ENCODE measurements around the gene COL4A6.

The COL4A6 gene

DNA sequence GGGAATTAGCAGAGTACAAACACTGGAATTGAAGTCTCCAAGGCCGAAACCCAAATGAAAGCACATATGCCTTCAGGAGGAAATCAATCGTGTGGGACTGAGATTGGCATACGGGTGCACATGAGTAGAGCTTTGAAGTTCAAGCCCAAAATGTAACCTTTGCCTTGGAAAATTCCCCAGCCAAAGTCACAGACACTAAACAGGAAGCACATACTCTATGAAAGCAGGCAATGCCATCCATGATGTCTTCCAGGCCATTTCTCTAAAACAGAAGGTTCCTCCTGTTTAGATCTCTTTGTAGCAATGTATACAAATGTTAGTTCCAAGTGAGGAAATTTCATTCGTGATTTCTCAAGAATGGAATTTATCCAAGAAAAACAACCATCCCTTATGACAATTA is 162.5 kb downstream of the COL4A6 start:
- DNase-seq (ENCODE audit: low read depth in 2 of 3, low spot score in 1 of 3), result no peak

GRCh38 chrX:108271397-108271787 is 166.8 kb downstream of the COL4A6 start:
- no peak for DNase-seq (ENCODE audit: low read depth in 2 of 3, low spot score in 1 of 3)

DNA sequence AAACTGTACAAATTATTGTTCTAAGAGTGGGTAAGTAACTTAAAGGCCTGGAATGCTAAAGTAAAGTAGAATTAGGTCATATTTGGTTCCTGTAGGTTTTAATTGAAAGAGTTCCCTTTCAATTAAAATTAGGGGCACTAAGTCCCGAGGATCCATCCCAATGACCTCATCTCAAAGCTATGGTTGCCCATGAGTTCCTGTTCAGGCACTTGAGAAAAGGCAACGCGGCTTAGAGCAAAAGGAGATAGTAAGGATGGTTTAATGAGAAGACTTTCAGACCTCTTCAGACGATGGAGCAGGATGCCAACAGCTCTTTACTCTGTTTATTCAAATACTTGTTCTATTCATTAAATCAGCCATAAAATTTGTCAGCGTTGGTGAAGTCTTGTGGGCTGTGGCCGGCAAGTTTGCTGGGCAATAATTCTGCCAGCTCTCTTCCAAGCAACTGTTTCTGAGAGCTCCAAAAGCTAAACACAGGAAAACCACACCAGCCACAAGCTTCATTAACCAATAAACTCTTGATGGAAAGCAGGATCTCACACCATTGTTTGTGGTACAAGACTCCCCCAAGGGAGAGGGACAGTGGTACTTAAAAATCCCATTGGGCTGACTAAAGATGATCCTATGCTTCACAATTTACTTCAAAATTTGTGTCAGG is 167.4 kb downstream of the COL4A6 start:
- DNase-seq (ENCODE audit: low read depth in 2 of 3, low spot score in 1 of 3), result no peak

DNA sequence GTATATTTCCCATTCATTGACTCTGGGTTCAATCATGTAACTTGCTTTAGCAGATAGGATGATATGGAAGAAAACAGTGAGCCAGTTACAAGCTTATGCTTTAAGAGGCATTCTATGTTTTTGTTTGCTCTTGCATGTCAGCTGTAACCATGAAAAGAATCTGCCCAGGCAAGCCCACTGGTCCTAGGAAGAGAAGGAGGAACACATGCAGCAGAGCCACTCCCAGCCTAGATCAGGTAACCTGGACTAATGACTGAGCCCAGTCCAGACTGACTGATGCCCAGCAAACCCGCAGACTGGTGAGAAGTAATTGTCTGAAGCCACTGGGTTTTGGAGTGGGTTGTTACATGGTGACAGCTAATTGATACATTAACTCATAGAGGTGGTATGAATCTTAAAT is 167.9 kb downstream of the COL4A6 start:
- no peak for DNase-seq (ENCODE audit: low read depth in 2 of 3, low spot score in 1 of 3)

GRCh38 chrX:108268434-108269080 is 169.7 kb downstream of the COL4A6 start:
- DNase-seq (ENCODE audit: low read depth in 2 of 3, low spot score in 1 of 3), result no peak

GRCh38 chrX:108267557-108267956 is 170.7 kb downstream of the COL4A6 start:
- DNase-seq (ENCODE audit: low read depth in 2 of 3, low spot score in 1 of 3), result no peak

GRCh38 chrX:108264376-108264775 is 173.8 kb downstream of the COL4A6 start:
- no peak for DNase-seq (ENCODE audit: low read depth in 2 of 3, low spot score in 1 of 3)

GRCh38 chrX:108261549-108262203 is 176.5 kb downstream of the COL4A6 start:
- no peak for DNase-seq (ENCODE audit: low read depth in 2 of 3, low spot score in 1 of 3)

DNA sequence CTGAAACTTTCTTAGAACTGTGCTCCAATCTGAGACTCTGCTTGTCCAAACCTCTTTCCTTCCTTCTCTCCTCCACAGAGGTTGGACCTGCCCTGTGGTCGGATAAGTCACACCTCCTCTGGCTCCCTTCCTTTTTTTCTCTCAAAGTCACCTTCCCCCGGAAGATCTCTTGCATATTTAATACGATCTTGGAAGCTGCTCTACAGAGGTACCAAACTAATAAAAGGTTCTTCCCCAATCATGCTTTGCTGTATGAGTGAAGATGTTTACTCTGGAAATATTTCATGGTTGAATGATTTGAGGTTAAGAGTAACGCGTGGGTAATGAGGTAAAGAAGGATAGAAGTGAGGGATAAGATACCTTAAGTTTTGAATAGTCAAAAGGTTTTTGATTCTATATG is 180.7 kb downstream of the COL4A6 start:
- no peak for DNase-seq (ENCODE audit: low read depth in 2 of 3, low spot score in 1 of 3)

DNA sequence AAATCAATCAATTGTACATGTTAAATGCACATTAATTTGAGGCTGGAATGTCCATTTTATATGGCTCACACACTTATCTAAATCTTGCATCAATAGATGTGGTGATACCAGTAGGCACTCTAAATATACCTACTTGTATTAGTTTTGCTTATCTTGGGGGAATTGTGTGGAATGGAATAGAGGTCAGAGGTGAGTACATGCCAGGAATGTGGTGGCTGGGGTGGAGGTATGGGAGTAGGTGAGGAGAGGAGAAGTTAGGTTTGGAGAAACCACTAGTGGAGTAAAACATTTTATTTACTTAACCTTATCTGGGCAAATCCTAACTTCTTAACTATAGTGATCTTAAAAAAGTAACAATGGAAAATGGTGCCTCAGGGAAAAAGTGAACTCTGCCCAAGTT is 183.6 kb downstream of the COL4A6 start:
- no peak for DNase-seq (ENCODE audit: low read depth in 2 of 3, low spot score in 1 of 3)

GRCh38 chrX:108250654-108251579 is 187.3 kb downstream of the COL4A6 start:
- DNase-seq (ENCODE audit: low read depth in 2 of 3, low spot score in 1 of 3), result no peak

DNA sequence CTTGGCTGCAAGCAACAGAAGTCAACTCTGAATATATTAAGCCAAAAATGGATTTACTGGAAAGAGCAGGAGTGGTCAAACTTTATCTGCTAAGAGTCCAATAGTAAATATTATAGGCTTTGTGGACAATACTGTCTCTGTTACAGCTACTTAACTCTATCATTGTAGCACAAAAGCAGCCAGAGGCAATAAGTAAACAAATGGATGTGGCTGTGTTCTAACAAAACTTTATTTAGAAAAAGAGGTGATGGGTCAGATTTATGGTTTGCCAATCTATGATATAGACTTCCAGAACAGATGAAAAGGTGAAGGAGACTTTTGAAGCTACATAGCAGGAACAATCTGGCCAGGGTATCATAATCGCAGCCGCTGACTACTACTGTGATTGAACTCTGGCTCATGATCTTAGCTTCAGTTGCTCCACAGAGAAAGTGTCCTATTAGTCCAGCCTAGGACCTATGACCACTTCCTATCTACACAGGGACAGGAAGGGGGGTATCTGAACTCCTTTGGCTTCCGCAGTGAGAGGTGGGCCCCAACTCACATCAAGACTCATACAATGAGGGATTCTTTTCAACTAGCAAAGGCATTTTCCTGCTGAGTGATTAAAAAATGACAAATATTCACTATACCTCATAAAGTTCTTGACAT is 191.8 kb downstream of the COL4A6 start:
- no peak for DNase-seq (ENCODE audit: low read depth in 2 of 3, low spot score in 1 of 3)

DNA sequence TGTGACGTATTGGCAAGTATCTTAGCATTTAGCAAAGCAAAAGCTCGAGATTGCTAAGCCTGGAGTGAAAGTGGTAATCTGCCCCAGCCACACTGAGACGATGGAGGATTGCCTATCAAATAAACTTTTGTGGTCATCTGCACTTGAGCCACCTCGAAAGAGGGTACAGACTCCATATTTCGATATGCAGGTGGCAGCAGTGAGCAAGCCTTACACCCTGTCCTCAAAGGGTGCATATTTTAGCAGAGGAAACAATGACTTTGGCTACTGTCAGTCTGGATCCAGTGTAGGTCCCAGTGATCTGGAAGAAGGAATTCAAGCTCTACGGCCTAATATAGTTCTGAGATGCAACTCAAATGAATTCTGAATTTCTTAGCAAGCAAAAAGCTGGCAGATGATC is 192.8 kb downstream of the COL4A6 start:
- DNase-seq (ENCODE audit: low read depth in 2 of 3, low spot score in 1 of 3), result no peak

DNA sequence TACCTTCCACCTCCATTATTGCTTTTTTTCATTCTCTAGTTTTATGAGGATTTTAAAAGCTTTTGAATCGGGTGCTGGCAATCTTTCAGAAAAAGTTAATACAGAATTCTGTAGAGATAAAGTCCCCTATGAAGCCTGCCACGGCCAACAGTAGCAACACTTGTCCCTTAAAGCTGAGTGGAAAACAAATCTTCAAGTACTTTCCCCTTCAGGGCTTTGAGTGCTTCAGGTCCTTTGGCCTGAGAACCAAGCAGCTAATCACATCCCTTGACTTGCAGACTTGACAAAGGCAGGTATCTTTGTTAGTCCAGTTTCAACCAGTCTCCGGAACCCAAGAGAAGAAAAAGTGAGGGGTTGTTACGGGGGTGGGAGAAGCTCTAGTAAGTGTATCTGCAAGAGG is 202.2 kb downstream of the COL4A6 start:
- DNase-seq (ENCODE audit: low read depth in 2 of 3, low spot score in 1 of 3), result no peak

- no peak for DNase-seq (ENCODE audit: low read depth in 2 of 3, low spot score in 1 of 3)
Observed at GRCh38 chrX:108230574-108230973, 207.6 kb downstream of the COL4A6 start.

DNA sequence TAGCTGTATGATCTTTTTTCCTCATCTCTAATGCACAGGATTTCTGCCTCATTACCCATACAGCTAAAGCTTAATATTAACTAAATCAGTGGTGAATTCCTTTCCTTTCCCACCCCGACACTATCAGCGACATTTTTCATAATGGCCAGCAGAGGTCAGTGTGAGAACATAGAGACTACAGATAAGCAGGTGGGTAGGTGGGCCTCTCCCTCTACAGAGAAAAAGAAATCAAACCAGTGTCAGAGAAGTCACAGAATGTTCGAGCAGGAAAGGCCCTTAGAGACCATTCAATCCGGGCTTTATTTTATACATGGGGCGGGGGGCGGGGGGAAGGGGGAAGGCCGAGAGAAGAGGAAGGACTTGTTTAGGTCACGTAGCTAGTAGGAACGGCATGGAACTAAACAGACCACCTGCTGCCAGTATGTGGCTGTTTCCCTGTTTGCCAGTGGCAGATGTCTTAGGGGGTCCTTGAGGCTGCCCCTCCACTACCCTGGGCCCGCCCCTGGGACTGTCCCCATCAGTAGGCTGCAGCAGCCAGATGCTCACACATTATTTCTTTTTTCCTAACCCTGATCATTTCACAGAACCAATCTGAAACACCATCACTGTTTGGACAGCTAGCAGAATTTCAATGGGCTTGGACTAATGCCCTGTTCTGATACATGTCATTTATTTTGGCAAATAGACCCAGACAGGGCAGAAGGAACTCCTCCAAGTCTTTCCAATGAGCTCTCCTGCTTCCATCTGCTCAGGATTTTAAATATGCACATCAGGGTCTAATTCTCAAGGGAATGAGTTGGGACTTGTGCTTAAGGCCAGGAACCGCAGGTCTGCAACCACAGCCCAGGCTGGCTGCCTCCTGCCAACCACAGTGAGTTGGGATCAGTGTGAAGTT is 213.2 kb downstream of the COL4A6 start:
- DNase-seq (ENCODE audit: low read depth in 2 of 3, low spot score in 1 of 3), result peak in 1 of 3 donors; percentile 12

- DNase-seq (ENCODE audit: low read depth in 2 of 3, low spot score in 1 of 3), result no peak
Observed at GRCh38 chrX:108224218-108224617, 214.0 kb downstream of the COL4A6 start.

- DNase-seq (ENCODE audit: low read depth in 2 of 3, low spot score in 1 of 3), result no peak
Observed at GRCh38 chrX:108223585-108223984, 214.6 kb downstream of the COL4A6 start.

GRCh38 chrX:108221301-108221864 is 216.8 kb downstream of the COL4A6 start:
- DNase-seq (ENCODE audit: low read depth in 2 of 3, low spot score in 1 of 3), result no peak

Measured in stimulated activated CD4-positive, alpha-beta T cell treated with anti-CD3 and anti-CD28 coated beads, Interleukin-12 subunit alpha, Interleukin-12 subunit beta, amount 100 ng/mL, for 48 hours (primary cell).